ENCODE data around the gene ABTB1. TPM values are rescaled to one million over a fixed set of nuclear protein-coding genes. Genes with fewer than 3 reads are reported as not detected.

ABTB1 gene
- polyA plus RNA-seq, 1 donor from 2014 or later = 2.0 TPM

DNA sequence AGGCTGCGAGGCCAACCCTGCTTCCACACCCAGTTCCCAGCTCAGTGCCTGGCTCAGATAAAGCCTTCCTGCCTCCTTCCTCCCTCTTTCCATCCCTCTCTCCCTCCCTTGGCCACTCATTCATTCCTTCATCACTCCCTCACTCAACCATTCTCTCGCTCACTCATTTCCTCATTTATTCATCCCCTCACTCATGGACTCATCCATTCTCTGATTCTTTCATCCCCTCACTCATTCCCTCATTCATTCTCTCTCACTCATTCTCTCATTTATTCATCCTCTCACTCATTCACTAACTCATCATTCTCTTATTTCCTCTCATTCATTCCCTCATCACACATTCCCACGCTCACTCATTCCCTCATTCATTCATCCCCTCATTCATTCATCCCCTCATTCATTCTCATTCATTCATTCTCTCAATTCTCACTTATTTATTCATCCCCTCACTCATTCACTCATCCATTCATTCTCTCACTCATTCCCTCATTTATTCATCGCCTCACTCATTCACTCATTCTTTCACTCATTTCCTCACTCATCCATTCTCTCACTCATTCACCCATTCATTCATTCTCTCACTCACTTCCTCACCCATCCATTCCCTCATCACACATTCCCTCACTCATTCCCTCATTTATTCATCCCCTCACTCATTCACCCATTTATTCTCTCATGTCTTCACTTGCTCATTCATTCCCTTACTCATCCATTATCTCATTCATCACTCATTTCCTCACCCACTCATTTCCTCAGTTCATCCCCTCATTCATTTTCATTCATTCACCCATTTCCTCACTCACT is 13.2 kb downstream of the ABTB1 start:
- Histone ChIP-seq H3F3A (ENCODE audit: insufficient read depth, low read length, poor library complexity, severe bottlenecking) (no peaks in the 10 kb centered on the region), H4K20me1 (ENCODE audit: insufficient read depth) (no peaks in the 10 kb centered on the region), H3K9ac (ENCODE audit: low read length) (no peak overlapping the region), H3K36me3 (ENCODE audit: insufficient read depth, low read length) (no peaks in the 10 kb centered on the region), H3K4me3 (ENCODE audit: low read length) (no peak overlapping the region), H3K79me2 (replicated peaks; ENCODE audit: insufficient read depth, low read length) (no peaks in the 10 kb centered on the region), H3K9me3 (ENCODE audit: low read length) (no peaks in the 10 kb centered on the region), H2AFZ (ENCODE audit: low read depth, low read length) (no peak overlapping the region), H3K9me2 (ENCODE audit: insufficient read depth, low read length) (no peaks in the 10 kb centered on the region), H3K27me3 (ENCODE audit: insufficient read depth, low read depth, low read length) (no peaks in the 10 kb centered on the region), H3K4me2 (ENCODE audit: low read length) (no peak overlapping the region), H3K27ac (ENCODE audit: low read length) (no peak overlapping the region)
- TF ChIP-seq RAD21 (conservative IDR thresholded peaks at IDR 0.05) = no peak
- no peak for TF ChIP-seq MXI1 (conservative IDR thresholded peaks at IDR 0.05; ENCODE audit: poor library complexity, severe bottlenecking)
- TF ChIP-seq POLR2AphosphoS5 (IDR thresholded peaks at IDR 0.05) = no peak
- TF ChIP-seq, protein P1, sequence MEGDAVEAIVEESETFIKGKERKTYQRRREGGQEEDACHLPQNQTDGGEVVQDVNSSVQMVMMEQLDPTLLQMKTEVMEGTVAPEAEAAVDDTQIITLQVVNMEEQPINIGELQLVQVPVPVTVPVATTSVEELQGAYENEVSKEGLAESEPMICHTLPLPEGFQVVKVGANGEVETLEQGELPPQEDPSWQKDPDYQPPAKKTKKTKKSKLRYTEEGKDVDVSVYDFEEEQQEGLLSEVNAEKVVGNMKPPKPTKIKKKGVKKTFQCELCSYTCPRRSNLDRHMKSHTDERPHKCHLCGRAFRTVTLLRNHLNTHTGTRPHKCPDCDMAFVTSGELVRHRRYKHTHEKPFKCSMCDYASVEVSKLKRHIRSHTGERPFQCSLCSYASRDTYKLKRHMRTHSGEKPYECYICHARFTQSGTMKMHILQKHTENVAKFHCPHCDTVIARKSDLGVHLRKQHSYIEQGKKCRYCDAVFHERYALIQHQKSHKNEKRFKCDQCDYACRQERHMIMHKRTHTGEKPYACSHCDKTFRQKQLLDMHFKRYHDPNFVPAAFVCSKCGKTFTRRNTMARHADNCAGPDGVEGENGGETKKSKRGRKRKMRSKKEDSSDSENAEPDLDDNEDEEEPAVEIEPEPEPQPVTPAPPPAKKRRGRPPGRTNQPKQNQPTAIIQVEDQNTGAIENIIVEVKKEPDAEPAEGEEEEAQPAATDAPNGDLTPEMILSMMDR (IDR thresholded peaks at IDR 0.05; ENCODE audit: poor library complexity, severe bottlenecking) = no peak
- TF ChIP-seq EP300 (conservative IDR thresholded peaks at IDR 0.05; ENCODE audit: poor library complexity, severe bottlenecking) = no peak

GRCh38 chr3:127686512-127686894 is 13.8 kb downstream of the ABTB1 start:
- H3K27me3 ChIP-seq (ENCODE audit: insufficient read depth, low read depth, low read length) = no peaks in the 10 kb centered on the region
- no peaks in the 10 kb centered on the region for H3K79me2 ChIP-seq (replicated peaks; ENCODE audit: insufficient read depth, low read length)
- H3K9me3 ChIP-seq (ENCODE audit: low read length) = no peaks in the 10 kb centered on the region
- no peak overlapping the region for H2AFZ ChIP-seq (ENCODE audit: low read depth, low read length)
- H3F3A ChIP-seq (ENCODE audit: insufficient read depth, low read length, poor library complexity, severe bottlenecking) = no peaks in the 10 kb centered on the region
- H3K9me2 ChIP-seq (ENCODE audit: insufficient read depth, low read length) = no peaks in the 10 kb centered on the region
- H3K36me3 ChIP-seq (ENCODE audit: insufficient read depth, low read length) = no peaks in the 10 kb centered on the region
- H3K27ac ChIP-seq (ENCODE audit: low read length) = no peak overlapping the region
- H4K20me1 ChIP-seq (ENCODE audit: insufficient read depth) = no peaks in the 10 kb centered on the region
- TF ChIP-seq SMC3 (conservative IDR thresholded peaks at IDR 0.05; ENCODE audit: poor library complexity) = no peak
- no peak for TF ChIP-seq RAD21 (conservative IDR thresholded peaks at IDR 0.05)
- TF ChIP-seq, protein P2, sequence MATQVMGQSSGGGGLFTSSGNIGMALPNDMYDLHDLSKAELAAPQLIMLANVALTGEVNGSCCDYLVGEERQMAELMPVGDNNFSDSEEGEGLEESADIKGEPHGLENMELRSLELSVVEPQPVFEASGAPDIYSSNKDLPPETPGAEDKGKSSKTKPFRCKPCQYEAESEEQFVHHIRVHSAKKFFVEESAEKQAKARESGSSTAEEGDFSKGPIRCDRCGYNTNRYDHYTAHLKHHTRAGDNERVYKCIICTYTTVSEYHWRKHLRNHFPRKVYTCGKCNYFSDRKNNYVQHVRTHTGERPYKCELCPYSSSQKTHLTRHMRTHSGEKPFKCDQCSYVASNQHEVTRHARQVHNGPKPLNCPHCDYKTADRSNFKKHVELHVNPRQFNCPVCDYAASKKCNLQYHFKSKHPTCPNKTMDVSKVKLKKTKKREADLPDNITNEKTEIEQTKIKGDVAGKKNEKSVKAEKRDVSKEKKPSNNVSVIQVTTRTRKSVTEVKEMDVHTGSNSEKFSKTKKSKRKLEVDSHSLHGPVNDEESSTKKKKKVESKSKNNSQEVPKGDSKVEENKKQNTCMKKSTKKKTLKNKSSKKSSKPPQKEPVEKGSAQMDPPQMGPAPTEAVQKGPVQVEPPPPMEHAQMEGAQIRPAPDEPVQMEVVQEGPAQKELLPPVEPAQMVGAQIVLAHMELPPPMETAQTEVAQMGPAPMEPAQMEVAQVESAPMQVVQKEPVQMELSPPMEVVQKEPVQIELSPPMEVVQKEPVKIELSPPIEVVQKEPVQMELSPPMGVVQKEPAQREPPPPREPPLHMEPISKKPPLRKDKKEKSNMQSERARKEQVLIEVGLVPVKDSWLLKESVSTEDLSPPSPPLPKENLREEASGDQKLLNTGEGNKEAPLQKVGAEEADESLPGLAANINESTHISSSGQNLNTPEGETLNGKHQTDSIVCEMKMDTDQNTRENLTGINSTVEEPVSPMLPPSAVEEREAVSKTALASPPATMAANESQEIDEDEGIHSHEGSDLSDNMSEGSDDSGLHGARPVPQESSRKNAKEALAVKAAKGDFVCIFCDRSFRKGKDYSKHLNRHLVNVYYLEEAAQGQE (IDR thresholded peaks at IDR 0.05; ENCODE audit: borderline replicate concordance) = no peak
- TF ChIP-seq POLR2AphosphoS5 (IDR thresholded peaks at IDR 0.05) = no peak
- TF ChIP-seq EP300 (conservative IDR thresholded peaks at IDR 0.05; ENCODE audit: poor library complexity, severe bottlenecking) = no peak
- no peak overlapping the region for H3K9ac ChIP-seq (ENCODE audit: low read length)
- no peak overlapping the region for H3K4me2 ChIP-seq (ENCODE audit: low read length)
- no peak overlapping the region for H3K4me3 ChIP-seq (ENCODE audit: low read length)
